Esophagus squamous epithelium (tissue), 4 donors: Measurements from ENCODE around the gene PRRX2.

ENCODE experiments used
- POLR2A ChIP-seq, 4 donors: fragments of 450-650 bp; IDR thresholded peaks; one replicate each; pipeline ENCODE4 v1.6.1; 2017; ENCODE audit warnings: antibody characterized with exemption in 4 of 4, mild to moderate bottlenecking in 4 of 4, moderate library complexity in 3 of 4
- TF ChIP-seq, protein P1 (sequence below), 6 experiments: fragments of 450-650 bp in 4 of 6; fragments of 200-600 bp in 2 of 6; sonication (generic) in 2 of 6; IDR thresholded peaks; one replicate each; pipeline ENCODE4 v1.5.1; 2016 to 2019; ENCODE audit warnings: antibody characterized with exemption in 6 of 6, mild to moderate bottlenecking in 4 of 6, moderate library complexity in 4 of 6

GRCh38 chr9:129759319-129759718 lies 93.9 kb downstream of the PRRX2 start:
- TF ChIP-seq, protein P1, sequence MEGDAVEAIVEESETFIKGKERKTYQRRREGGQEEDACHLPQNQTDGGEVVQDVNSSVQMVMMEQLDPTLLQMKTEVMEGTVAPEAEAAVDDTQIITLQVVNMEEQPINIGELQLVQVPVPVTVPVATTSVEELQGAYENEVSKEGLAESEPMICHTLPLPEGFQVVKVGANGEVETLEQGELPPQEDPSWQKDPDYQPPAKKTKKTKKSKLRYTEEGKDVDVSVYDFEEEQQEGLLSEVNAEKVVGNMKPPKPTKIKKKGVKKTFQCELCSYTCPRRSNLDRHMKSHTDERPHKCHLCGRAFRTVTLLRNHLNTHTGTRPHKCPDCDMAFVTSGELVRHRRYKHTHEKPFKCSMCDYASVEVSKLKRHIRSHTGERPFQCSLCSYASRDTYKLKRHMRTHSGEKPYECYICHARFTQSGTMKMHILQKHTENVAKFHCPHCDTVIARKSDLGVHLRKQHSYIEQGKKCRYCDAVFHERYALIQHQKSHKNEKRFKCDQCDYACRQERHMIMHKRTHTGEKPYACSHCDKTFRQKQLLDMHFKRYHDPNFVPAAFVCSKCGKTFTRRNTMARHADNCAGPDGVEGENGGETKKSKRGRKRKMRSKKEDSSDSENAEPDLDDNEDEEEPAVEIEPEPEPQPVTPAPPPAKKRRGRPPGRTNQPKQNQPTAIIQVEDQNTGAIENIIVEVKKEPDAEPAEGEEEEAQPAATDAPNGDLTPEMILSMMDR (IDR thresholded peaks at IDR 0.05), result no peak
- no peak for TF ChIP-seq POLR2A (IDR thresholded peaks at IDR 0.05)
